ENCODE measurements around the gene SLC15A1. TPM values are rescaled to one million over a fixed set of nuclear protein-coding genes. Genes with fewer than 3 reads are reported as not detected.

Gene SLC15A1
- polyA plus RNA-seq, 1 experiment, result not detected

DNA sequence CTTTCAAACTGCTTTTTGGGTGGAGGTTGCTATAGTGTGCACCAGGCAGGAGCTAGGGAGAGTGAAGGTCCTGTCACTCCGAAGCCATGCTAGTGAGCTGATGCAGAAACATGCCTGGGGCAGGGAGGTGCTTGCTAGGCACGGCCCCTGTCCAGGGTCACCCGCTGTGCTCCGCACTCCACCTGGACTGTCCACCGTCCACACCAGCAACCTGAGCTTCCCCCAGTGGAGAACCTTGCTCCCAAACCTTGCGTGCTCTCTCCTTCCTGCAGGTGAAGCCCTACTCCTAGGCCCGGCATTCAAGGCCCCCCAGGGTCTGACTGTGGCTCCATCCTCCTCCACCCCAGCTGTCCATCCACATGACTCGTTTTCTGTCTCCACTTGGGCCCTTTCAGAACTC lies 12.3 kb downstream of the SLC15A1 start:
- 0 out of 2 replicates have a peak, but pooled peaks cover 5% of the 10 kb centered on the region for H3K9me3 ChIP-seq (ENCODE audit: control insufficient read depth, insufficient read depth, low read length)
- DNase-seq (ENCODE audit: low read depth, low spot score), result no peak
- ChIA-PET CTCF (no interaction called here), POLR2A (no interaction called here)
- peaks cover 10% of the 10 kb centered on the region for H3K27me3 ChIP-seq (ENCODE audit: control insufficient read depth, insufficient read depth, low read length)
- no peak overlapping the region for H3K4me3 ChIP-seq (ENCODE audit: low read depth, low read length)
- H3K27ac ChIP-seq (ENCODE audit: low read depth, low read length), result no peak overlapping the region
- TF ChIP-seq, protein P1, sequence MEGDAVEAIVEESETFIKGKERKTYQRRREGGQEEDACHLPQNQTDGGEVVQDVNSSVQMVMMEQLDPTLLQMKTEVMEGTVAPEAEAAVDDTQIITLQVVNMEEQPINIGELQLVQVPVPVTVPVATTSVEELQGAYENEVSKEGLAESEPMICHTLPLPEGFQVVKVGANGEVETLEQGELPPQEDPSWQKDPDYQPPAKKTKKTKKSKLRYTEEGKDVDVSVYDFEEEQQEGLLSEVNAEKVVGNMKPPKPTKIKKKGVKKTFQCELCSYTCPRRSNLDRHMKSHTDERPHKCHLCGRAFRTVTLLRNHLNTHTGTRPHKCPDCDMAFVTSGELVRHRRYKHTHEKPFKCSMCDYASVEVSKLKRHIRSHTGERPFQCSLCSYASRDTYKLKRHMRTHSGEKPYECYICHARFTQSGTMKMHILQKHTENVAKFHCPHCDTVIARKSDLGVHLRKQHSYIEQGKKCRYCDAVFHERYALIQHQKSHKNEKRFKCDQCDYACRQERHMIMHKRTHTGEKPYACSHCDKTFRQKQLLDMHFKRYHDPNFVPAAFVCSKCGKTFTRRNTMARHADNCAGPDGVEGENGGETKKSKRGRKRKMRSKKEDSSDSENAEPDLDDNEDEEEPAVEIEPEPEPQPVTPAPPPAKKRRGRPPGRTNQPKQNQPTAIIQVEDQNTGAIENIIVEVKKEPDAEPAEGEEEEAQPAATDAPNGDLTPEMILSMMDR (IDR thresholded peaks at IDR 0.05; ENCODE audit: low read depth, low read length), result no peak

DNA sequence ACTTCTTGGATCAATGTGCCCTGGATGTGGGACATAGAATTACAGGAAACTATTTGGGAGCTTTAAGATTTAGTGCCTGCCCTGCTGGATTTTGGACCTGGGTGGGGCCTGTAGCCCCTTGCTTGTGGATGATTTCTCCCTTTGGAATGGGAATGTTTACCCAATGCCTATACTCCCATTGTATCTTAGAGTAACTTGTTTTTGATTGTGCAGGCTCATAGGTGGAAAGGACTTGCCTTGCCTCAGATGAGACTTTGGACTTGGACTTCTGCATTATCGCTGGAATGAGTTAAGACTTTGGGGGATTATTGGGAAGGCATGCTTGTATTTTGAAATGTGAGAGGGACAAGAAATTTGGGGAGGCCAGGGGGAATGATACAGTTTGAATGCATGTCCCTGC lies 13.5 kb downstream of the SLC15A1 start:
- H3K4me3 ChIP-seq (ENCODE audit: low read depth, low read length), result no peak overlapping the region
- CTCF ChIA-PET, result no interaction called here
- POLR2A ChIA-PET, result no interaction called here
- H3K9me3 ChIP-seq (ENCODE audit: control insufficient read depth, insufficient read depth, low read length), result 0 out of 2 replicates have a peak, but pooled peaks cover 5% of the 10 kb centered on the region
- H3K27ac ChIP-seq (ENCODE audit: low read depth, low read length), result no peak overlapping the region
- no peak for DNase-seq (ENCODE audit: low read depth, low spot score)
- TF ChIP-seq, protein P1 (IDR thresholded peaks at IDR 0.05; ENCODE audit: low read depth, low read length), result no peak
- H3K27me3 ChIP-seq (ENCODE audit: control insufficient read depth, insufficient read depth, low read length), result peaks cover 10% of the 10 kb centered on the region

DNA sequence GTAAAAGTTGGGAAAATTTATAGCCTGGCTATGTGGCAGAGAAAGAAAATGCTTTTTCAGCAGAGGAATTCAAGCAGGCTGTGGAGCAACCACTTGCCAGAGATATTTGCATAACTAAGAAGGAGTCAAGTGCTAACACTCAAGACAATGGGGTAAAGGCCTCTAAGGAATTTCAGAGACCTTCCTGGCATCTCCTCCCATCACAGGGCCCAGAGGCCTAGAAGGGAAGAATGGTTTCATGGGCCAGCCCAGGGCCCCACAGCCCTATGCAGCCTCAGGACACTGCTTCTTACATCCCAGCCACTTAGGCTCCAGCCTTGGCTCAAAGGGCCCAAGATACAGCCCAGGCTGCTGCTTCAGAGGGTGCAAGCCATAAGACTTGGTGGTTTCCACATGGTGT lies 14.3 kb downstream of the SLC15A1 start:
- 0 out of 2 replicates have a peak, but pooled peaks cover 5% of the 10 kb centered on the region for H3K9me3 ChIP-seq (ENCODE audit: control insufficient read depth, insufficient read depth, low read length)
- H3K27ac ChIP-seq (ENCODE audit: low read depth, low read length), result no peak overlapping the region
- TF ChIP-seq, protein P1 (IDR thresholded peaks at IDR 0.05; ENCODE audit: low read depth, low read length), result no peak
- ChIA-PET CTCF (no interaction called here), POLR2A (no interaction called here)
- H3K27me3 ChIP-seq (ENCODE audit: control insufficient read depth, insufficient read depth, low read length), result peaks cover 8% of the 10 kb centered on the region
- H3K4me3 ChIP-seq (ENCODE audit: low read depth, low read length), result no peak overlapping the region
- no peak for DNase-seq (ENCODE audit: low read depth, low spot score)

DNA sequence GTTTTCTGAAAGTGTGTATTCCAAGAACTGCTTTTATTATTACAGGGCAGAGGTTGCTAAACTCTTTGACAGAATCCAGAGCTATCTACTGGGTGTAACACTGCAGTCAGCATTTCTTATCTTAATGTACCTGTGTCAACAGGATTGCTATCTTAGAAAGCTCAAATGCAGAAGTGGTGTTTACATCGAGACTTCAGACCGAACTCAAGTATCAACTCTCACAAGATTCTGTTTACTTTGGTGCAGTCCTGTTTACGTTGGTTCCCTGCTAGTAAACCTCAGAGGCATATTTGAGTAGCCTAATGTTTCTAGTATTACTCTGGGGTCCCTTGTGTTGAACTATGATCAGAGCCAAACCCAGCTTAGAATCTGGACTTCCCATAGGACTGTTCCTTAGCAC lies 20.5 kb downstream of the SLC15A1 start:
- ChIA-PET POLR2A (no interaction called here), CTCF (no interaction called here)
- DNase-seq (ENCODE audit: low read depth, low spot score), result no peak
- H3K27me3 ChIP-seq (ENCODE audit: control insufficient read depth, insufficient read depth, low read length), result peaks cover 7% of the 10 kb centered on the region
- TF ChIP-seq, protein P1 (IDR thresholded peaks at IDR 0.05; ENCODE audit: low read depth, low read length), result no peak
- H3K27ac ChIP-seq (ENCODE audit: low read depth, low read length), result no peak overlapping the region
- no peaks in the 10 kb centered on the region for H3K9me3 ChIP-seq (ENCODE audit: control insufficient read depth, insufficient read depth, low read length)
- H3K4me3 ChIP-seq (ENCODE audit: low read depth, low read length), result no peak overlapping the region

DNA sequence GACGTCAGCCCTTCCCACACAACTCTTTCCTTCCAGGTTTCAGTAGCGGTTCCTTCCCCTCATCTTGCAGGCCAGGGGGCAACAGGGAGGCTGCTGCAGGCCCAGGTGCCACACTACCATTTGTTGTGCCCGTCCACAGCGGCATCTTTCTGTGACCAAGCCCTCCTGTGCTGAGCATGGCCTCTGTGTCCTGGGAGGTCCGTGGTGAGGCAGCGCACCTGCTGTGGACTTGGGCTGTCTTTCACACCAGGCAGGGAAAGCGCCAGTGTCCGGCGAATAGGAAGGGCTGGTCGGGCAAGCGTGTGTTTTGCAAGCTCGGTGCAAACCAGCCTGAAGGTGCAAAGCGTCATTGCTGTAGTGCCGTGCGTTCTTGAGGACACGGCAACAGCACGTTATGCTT lies 21.4 kb downstream of the SLC15A1 start:
- TF ChIP-seq, protein P1 (IDR thresholded peaks at IDR 0.05; ENCODE audit: low read depth, low read length), result no peak
- H3K4me3 ChIP-seq (ENCODE audit: low read depth, low read length), result no peak overlapping the region
- H3K27me3 ChIP-seq (ENCODE audit: control insufficient read depth, insufficient read depth, low read length), result peaks cover 7% of the 10 kb centered on the region
- ChIA-PET CTCF (interaction anchor here (0.6 kb wide), 1 partner anchor 88 kb away, joined by 3 read pairs; no protein-coding TSS in a partner anchor), POLR2A (no interaction called here)
- no peaks in the 10 kb centered on the region for H3K9me3 ChIP-seq (ENCODE audit: control insufficient read depth, insufficient read depth, low read length)
- DNase-seq (ENCODE audit: low read depth, low spot score), result no peak
- H3K27ac ChIP-seq (ENCODE audit: low read depth, low read length), result no peak overlapping the region

Data from AG04450 (cell line).